K562 (cell line): ENCODE results near the gene FHIT. TPM values are rescaled to one million over a fixed set of nuclear protein-coding genes. Genes with fewer than 3 reads are reported as not detected.

Source experiments
- ATAC-seq: fragments of 200-7000 bp; cut with Tn5 transposase; 3 replicates; pipeline ENCODE4 v1.9.1; 2020; ENCODE audit warnings: moderate library complexity
- BruUV-seq: library from RNA; stranded (reverse); fragments of 400-500 nt; replicated peaks from 2 replicates; lab custom pipeline; 2021; lab: Mats Ljungman, UMichigan
- CTCF ChIA-PET: fragments of 300-600 bp; formaldehyde crosslinking; extraction: SDS; loops from one replicate; lab custom pipeline; 2021; ENCODE audit warnings: low intra/inter-chr PET ratio; lab: Yijun Ruan, JAX
- POLR2A ChIA-PET: fragments of 300-600, 350-650 bp; sonication (Branson Sonifier 250); formaldehyde crosslinking; extraction: SDS; loops from one replicate; lab custom pipeline; 2021; ENCODE audit warnings: antibody characterized with exemption, inconsistent platforms; lab: Yijun Ruan, JAX
- DNase-seq, 4 experiments: peaks; one replicate each; pipeline versions ENCODE4 v3.0.0 to v3.0.0-alpha.2; 2011 to 2018; ENCODE audit warnings: low spot score in 3 of 4, mixed read lengths in 3 of 4; ENCODE audit errors: extremely low read depth in 1 of 4
- FAIRE-seq: peaks from 2 replicates; lab custom pipeline; 2011; peaks lifted over from hg19 to GRCh38; lab: Jason Lieb, UNC
- H2AFZ ChIP-seq: 2 replicates; pipeline ENCODE4 v1.6.0; 2011; ENCODE audit warnings: low read depth, low read length, control low read depth, inconsistent platforms
- H3K27ac ChIP-seq: fragments of 200-600 bp; 3 replicates; pipeline ENCODE4 v1.8.0; 2011; ENCODE audit warnings: low read depth, mild to moderate bottlenecking, control low read depth, inconsistent platforms, low read length, moderate library complexity, mixed read lengths; ENCODE audit errors: extremely low read depth
- H3K27me3 ChIP-seq, 2 experiments: fragments of 300-600 bp in 1 of 2; 2 replicates in 1 of 2; 3 replicates in 1 of 2; pipeline versions ENCODE4 v1.6.0 to v1.8.0; 2011; ENCODE audit warnings: inconsistent platforms in 2 of 2, low read length in 2 of 2, mild to moderate bottlenecking in 1 of 2, mixed read lengths in 1 of 2, moderate library complexity in 1 of 2; ENCODE audit not compliant: control insufficient read depth in 2 of 2, insufficient read depth in 2 of 2
- H3K36me3 ChIP-seq: fragments of 300-600 bp; 3 replicates; pipeline ENCODE4 v1.8.0; 2011; ENCODE audit warnings: mild to moderate bottlenecking, low read length, inconsistent platforms; ENCODE audit not compliant: control insufficient read depth, insufficient read depth
- H3K4me1 ChIP-seq, 2 experiments: fragments of 200-600 bp in 1 of 2; replicated peaks in 1 of 2; 2 replicates in 1 of 2; 3 replicates in 1 of 2; pipeline versions ENCODE4 v1.5.1 to v1.8.0; 2011; ENCODE audit warnings: inconsistent platforms in 2 of 2, low read length in 2 of 2, mild to moderate bottlenecking in 1 of 2, mixed read lengths in 1 of 2, moderate library complexity in 1 of 2; ENCODE audit not compliant: control insufficient read depth in 2 of 2, insufficient read depth in 2 of 2
- H3K4me2 ChIP-seq: 2 replicates; pipeline ENCODE4 v1.6.1; 2011; ENCODE audit warnings: low read length, control low read depth, inconsistent platforms, mixed read lengths; ENCODE audit not compliant: insufficient read depth
- H3K4me3 ChIP-seq: fragments of 200-600 bp; sonication (generic), shearing (Covaris generic); 2 replicates; pipeline ENCODE4 v1.5.1; 2016; ENCODE audit warnings: control low read depth, inconsistent platforms
- H3K79me2 ChIP-seq: fragments of 200-600 bp; 3 replicates; pipeline ENCODE4 v1.8.0; 2011; ENCODE audit warnings: low read length, inconsistent platforms; ENCODE audit not compliant: control insufficient read depth, insufficient read depth
- H3K9ac ChIP-seq, 2 experiments: 2 replicates each; pipeline versions ENCODE4 v1.6.0 to v1.6.1; 2011; ENCODE audit warnings: low read depth in 2 of 2, low read length in 2 of 2, control low read depth in 1 of 2, inconsistent platforms in 1 of 2, mild to moderate bottlenecking in 1 of 2, mixed read lengths in 1 of 2; ENCODE audit not compliant: insufficient read depth in 1 of 2
- H3K9me1 ChIP-seq: one replicate; pipeline ENCODE4 v1.6.0; 2011; ENCODE audit warnings: inconsistent platforms, mild to moderate bottlenecking, low read length, moderate library complexity; ENCODE audit not compliant: control insufficient read depth, insufficient read depth
- H3K9me3 ChIP-seq: replicated peaks from 2 replicates; pipeline ENCODE4 v1.5.1; 2011; ENCODE audit warnings: low read depth, low read length, inconsistent platforms; ENCODE audit not compliant: control insufficient read depth, insufficient read depth
- H4K20me1 ChIP-seq: replicated peaks from 2 replicates; pipeline ENCODE4 v1.6.1; 2011; ENCODE audit warnings: low read length, inconsistent platforms, mixed read lengths; ENCODE audit not compliant: control insufficient read depth, insufficient read depth
- U2AF2 ChIP-seq: fragments of 200-400 bp; formaldehyde crosslinking; optimal IDR thresholded peaks from 2 replicates; pipeline ENCODE3; 2017; ENCODE audit warnings: low read depth, mild to moderate bottlenecking, low read length
- WGBS: fragments of 100-300 bp; shearing (Covaris generic); methylation state at CpG from one replicate; pipeline ENCODE4 v1.1.6; 2016; ENCODE audit warnings: low coverage, mixed read lengths; ENCODE audit not compliant: insufficient coverage; ENCODE audit errors: missing lambda C conversion rate; 5-methylcytosine and 5-hydroxymethylcytosine counted together
- in situ Hi-C: fragments of 300-500 bp; cut with MboI; formaldehyde crosslinking; loops from 4 replicates; pipeline ENCODE4 v1.15.0; 2018; ENCODE audit warnings: inconsistent platforms, mixed read lengths
- intact Hi-C: fragments of 100-400 bp; cut with micrococcal nuclease; formaldehyde crosslinking; loops from 2 replicates; pipeline ENCODE4 v1.14.2; 2022
- polyA plus RNA-seq, 8 experiments: library from polyadenylated mRNA; depleted of rRNA in 4 of 8; stranded (reverse) in 5 of 8; unstranded in 3 of 8; fragments of >200 nt; fragmentation: Nextera tagmentation in 2 of 8; fragmentation: Illumina TruSeq in 1 of 8; extraction: Ambion mirVana in 2 of 8; extraction: Trizol in 1 of 8; gene quantifications; 2 replicates each; pipeline versions ENCODE4 v1.2.1 to v1.2.3, GENCODE V29; 2011 to 2014; ENCODE audit warnings: inconsistent platforms in 1 of 8, missing spikeins in 1 of 8
- total RNA-seq, 7 experiments: library from RNA; depleted of rRNA in 6 of 7; stranded (reverse); fragments of >200 nt in 6 of 7; fragmentation: Illumina TruSeq in 2 of 7; extraction: Trizol in 2 of 7; gene quantifications; 2 replicates each; pipeline versions ENCODE4 v1.2.1 to v1.2.3, GENCODE V29; 2011 to 2021; ENCODE audit warnings: low replicate concordance in 1 of 7
- TF ChIP-seq, protein P1 (sequence below): fragments of 450-650 bp; IDR thresholded peaks from 2 replicates; pipeline ENCODE4 v1.6.1; 2016; ENCODE audit warnings: borderline replicate concordance
- TF ChIP-seq, protein P2 (sequence below): fragments of 450-650 bp; formaldehyde crosslinking; IDR thresholded peaks from 2 replicates; pipeline ENCODE4 v1.4.0; 2020; ENCODE audit warnings: mild to moderate bottlenecking, moderate library complexity

Gene FHIT
- total and polyA plus RNA-seq, 9 of the 15 experiments (the other 6 are each of a cell fraction or from before 2014, with no cell fraction given), result 1.7 to 9.1 (median 4.3) TPM

DNA sequence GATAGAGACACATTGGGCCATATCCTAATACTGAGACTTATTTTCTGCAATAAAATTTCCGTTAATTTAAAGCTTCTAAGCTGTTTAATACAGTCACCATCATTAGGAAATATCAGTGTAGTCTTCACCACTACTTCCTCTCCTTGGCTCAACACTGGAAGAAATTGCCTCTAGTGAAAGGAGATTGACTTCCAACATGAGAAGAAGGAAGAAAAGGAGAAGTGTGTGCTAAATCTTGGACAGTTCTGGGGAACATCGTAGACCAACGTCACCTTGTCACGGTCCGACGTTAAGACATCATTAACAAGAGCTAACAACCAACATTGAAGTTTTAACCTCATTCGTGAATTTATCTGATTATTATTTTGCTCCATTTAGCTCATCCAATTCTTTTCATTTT, 1214.4 kb downstream of the FHIT start:
- POLR2A ChIA-PET, result interaction anchor here (0.8 kb wide), 1 partner anchor 258 kb away, joined by 3 read pairs; no protein-coding TSS in a partner anchor
- TF ChIP-seq, protein P1, sequence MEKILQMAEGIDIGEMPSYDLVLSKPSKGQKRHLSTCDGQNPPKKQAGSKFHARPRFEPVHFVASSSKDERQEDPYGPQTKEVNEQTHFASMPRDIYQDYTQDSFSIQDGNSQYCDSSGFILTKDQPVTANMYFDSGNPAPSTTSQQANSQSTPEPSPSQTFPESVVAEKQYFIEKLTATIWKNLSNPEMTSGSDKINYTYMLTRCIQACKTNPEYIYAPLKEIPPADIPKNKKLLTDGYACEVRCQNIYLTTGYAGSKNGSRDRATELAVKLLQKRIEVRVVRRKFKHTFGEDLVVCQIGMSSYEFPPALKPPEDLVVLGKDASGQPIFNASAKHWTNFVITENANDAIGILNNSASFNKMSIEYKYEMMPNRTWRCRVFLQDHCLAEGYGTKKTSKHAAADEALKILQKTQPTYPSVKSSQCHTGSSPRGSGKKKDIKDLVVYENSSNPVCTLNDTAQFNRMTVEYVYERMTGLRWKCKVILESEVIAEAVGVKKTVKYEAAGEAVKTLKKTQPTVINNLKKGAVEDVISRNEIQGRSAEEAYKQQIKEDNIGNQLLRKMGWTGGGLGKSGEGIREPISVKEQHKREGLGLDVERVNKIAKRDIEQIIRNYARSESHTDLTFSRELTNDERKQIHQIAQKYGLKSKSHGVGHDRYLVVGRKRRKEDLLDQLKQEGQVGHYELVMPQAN, result no peak
- TF ChIP-seq U2AF2, result no peak
- TF ChIP-seq, protein P2, sequence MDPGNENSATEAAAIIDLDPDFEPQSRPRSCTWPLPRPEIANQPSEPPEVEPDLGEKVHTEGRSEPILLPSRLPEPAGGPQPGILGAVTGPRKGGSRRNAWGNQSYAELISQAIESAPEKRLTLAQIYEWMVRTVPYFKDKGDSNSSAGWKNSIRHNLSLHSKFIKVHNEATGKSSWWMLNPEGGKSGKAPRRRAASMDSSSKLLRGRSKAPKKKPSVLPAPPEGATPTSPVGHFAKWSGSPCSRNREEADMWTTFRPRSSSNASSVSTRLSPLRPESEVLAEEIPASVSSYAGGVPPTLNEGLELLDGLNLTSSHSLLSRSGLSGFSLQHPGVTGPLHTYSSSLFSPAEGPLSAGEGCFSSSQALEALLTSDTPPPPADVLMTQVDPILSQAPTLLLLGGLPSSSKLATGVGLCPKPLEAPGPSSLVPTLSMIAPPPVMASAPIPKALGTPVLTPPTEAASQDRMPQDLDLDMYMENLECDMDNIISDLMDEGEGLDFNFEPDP (CRISPR knock-in tag), result no peak
- TF ChIP-seq, all 486 proteins: peak for 0
- BruUV-seq, result no TSS peak
- ATAC-seq (no peak), DNase-seq (no peak), FAIRE-seq (no peak)
- no peak overlapping the region for H3K4me3 ChIP-seq
- no peaks in the 10 kb centered on the region for H4K20me1 ChIP-seq
- no peak overlapping the region for H3K27ac ChIP-seq
- no peaks in the 10 kb centered on the region for H3K27me3 ChIP-seq
- H3K9ac ChIP-seq, result no peak overlapping the region
- no peaks in the 10 kb centered on the region for H3K4me1 ChIP-seq
- H2AFZ ChIP-seq, result no peak overlapping the region
- intact Hi-C loops, result no loop called here
- no peaks in the 10 kb centered on the region for H3K9me3 ChIP-seq
- H3K36me3 ChIP-seq, result no peaks in the 10 kb centered on the region
- H3K4me2 ChIP-seq, result no peak overlapping the region
- WGBS, result 51% methylated on average over 6 of the region's 7 CpGs
- no peaks in the 10 kb centered on the region for H3K9me1 ChIP-seq
- in situ Hi-C loops, result no loop called here
- CTCF ChIA-PET, result no interaction called here
- H3K79me2 ChIP-seq, result no peaks in the 10 kb centered on the region
